ENCODE results near the gene SHLD1. TPM values are rescaled to one million over a fixed set of nuclear protein-coding genes. Genes with fewer than 3 reads are reported as not detected.

The SHLD1 gene
- total and polyA plus RNA-seq, 2 experiments from 2014 or later, result 1.4 to 15.0 TPM

GRCh38 chr20:5784735-5785134 lies 34.5 kb downstream of the SHLD1 start:
- Mint-ChIP-seq H3K4me1 (peaks cover 6% of the 10 kb centered on the region), H3K9me3 (no peaks in the 10 kb centered on the region), H3K27ac (no peak overlapping the region), H3K27me3 (ENCODE audit: insufficient read depth, low read depth, poor library complexity) (no peaks in the 10 kb centered on the region), H3K4me3 (no peak overlapping the region), H3K36me3 (ENCODE audit: low read depth) (no peaks in the 10 kb centered on the region; the same call in 2 of the 3 replicates)
- Histone ChIP-seq H3K27me3 (ENCODE audit: insufficient read depth) (no peaks in the 10 kb centered on the region), H3K4me2 (no peak overlapping the region), H3K4me1 (ENCODE audit: insufficient read depth) (no peaks in the 10 kb centered on the region), H3K36me3 (ENCODE audit: insufficient read depth) (no peaks in the 10 kb centered on the region), H3K79me2 (replicated peaks; ENCODE audit: insufficient read depth) (no peaks in the 10 kb centered on the region), H3K27ac (ENCODE audit: low read depth) (no peak overlapping the region), H3K4me3 (no peak overlapping the region), H4K20me1 (replicated peaks; ENCODE audit: insufficient read depth) (no peaks in the 10 kb centered on the region), H2AFZ (no peak overlapping the region), H3K9me2 (ENCODE audit: insufficient read depth) (no peaks in the 10 kb centered on the region), H3F3A (replicated peaks; ENCODE audit: low read depth) (no peaks in the 10 kb centered on the region)
- DNase-seq (ENCODE audit: low spot score) (no peak), ATAC-seq (no peak)
- TF ChIP-seq STAT1 (IDR thresholded peaks at IDR 0.05; ENCODE audit: unreplicated experiment) (no peak), ETS1 (IDR thresholded peaks at IDR 0.05) (no peak), REST (IDR thresholded peaks at IDR 0.05; ENCODE audit: unreplicated experiment) (no peak), CTCF (conservative IDR thresholded peaks at IDR 0.05; ENCODE audit: low read depth in 2 of 2) (no peak), NANOG (IDR thresholded peaks at IDR 0.05; ENCODE audit: borderline replicate concordance) (no peak), ZNF331 (CRISPR knock-in tag; IDR thresholded peaks at IDR 0.05; ENCODE audit: low read depth) (no peak), EZH2phosphoT487 (IDR thresholded peaks at IDR 0.05; ENCODE audit: unreplicated experiment) (no peak), EZH2 (IDR thresholded peaks at IDR 0.05; ENCODE audit: low read depth, unreplicated experiment) (no peak), CREB1 (CRISPR knock-in tag; IDR thresholded peaks at IDR 0.05; ENCODE audit: low read depth) (no peak), JUNB (IDR thresholded peaks at IDR 0.05; ENCODE audit: unreplicated experiment) (no peak), ZNF114 (CRISPR knock-in tag; IDR thresholded peaks at IDR 0.05) (no peak), POLR2AphosphoS5 (IDR thresholded peaks at IDR 0.05; ENCODE audit: low read depth) (no peak)
- TF ChIP-seq, protein P1, sequence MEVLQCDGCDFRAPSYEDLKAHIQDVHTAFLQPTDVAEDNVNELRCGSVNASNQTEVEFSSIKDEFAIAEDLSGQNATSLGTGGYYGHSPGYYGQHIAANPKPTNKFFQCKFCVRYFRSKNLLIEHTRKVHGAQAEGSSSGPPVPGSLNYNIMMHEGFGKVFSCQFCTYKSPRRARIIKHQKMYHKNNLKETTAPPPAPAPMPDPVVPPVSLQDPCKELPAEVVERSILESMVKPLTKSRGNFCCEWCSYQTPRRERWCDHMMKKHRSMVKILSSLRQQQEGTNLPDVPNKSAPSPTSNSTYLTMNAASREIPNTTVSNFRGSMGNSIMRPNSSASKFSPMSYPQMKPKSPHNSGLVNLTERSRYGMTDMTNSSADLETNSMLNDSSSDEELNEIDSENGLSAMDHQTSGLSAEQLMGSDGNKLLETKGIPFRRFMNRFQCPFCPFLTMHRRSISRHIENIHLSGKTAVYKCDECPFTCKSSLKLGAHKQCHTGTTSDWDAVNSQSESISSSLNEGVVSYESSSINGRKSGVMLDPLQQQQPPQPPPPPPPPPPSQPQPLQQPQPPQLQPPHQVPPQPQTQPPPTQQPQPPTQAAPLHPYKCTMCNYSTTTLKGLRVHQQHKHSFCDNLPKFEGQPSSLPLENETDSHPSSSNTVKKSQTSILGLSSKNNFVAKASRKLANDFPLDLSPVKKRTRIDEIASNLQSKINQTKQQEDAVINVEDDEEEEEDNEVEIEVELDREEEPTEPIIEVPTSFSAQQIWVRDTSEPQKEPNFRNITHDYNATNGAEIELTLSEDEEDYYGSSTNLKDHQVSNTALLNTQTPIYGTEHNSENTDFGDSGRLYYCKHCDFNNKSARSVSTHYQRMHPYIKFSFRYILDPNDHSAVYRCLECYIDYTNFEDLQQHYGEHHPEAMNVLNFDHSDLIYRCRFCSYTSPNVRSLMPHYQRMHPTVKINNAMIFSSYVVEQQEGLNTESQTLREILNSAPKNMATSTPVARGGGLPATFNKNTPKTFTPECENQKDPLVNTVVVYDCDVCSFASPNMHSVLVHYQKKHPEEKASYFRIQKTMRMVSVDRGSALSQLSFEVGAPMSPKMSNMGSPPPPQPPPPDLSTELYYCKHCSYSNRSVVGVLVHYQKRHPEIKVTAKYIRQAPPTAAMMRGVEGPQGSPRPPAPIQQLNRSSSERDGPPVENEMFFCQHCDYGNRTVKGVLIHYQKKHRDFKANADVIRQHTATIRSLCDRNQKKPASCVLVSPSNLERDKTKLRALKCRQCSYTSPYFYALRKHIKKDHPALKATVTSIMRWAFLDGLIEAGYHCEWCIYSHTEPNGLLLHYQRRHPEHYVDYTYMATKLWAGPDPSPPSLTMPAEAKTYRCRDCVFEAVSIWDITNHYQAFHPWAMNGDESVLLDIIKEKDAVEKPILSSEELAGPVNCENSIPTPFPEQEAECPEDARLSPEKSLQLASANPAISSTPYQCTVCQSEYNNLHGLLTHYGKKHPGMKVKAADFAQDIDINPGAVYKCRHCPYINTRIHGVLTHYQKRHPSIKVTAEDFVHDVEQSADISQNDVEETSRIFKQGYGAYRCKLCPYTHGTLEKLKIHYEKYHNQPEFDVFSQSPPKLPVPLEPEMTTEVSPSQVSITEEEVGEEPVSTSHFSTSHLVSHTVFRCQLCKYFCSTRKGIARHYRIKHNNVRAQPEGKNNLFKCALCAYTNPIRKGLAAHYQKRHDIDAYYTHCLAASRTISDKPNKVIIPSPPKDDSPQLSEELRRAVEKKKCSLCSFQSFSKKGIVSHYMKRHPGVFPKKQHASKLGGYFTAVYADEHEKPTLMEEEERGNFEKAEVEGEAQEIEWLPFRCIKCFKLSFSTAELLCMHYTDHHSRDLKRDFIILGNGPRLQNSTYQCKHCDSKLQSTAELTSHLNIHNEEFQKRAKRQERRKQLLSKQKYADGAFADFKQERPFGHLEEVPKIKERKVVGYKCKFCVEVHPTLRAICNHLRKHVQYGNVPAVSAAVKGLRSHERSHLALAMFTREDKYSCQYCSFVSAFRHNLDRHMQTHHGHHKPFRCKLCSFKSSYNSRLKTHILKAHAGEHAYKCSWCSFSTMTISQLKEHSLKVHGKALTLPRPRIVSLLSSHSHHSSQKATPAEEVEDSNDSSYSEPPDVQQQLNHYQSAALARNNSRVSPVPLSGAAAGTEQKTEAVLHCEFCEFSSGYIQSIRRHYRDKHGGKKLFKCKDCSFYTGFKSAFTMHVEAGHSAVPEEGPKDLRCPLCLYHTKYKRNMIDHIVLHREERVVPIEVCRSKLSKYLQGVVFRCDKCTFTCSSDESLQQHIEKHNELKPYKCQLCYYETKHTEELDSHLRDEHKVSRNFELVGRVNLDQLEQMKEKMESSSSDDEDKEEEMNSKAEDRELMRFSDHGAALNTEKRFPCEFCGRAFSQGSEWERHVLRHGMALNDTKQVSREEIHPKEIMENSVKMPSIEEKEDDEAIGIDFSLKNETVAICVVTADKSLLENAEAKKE (CRISPR knock-in tag; IDR thresholded peaks at IDR 0.05), result no peak
